Testis (tissue), 2 donors: ENCODE results near the gene MACROD2.

ENCODE experiments used
- POLR2A ChIP-seq: fragments of 450-650 bp; IDR thresholded peaks from one replicate; pipeline ENCODE4 v1.6.1; 2017; ENCODE audit warnings: antibody characterized with exemption, mild to moderate bottlenecking, moderate library complexity
- TF ChIP-seq, protein P1 (sequence below), 3 experiments: fragments of 450-650 bp in 2 of 3; fragments of 200-600 bp in 1 of 3; sonication (generic) in 1 of 3; IDR thresholded peaks; one replicate each; pipeline ENCODE4 v1.5.1; 2016 to 2019; ENCODE audit warnings: antibody characterized with exemption in 3 of 3, mild to moderate bottlenecking in 2 of 3, moderate library complexity in 1 of 3

DNA sequence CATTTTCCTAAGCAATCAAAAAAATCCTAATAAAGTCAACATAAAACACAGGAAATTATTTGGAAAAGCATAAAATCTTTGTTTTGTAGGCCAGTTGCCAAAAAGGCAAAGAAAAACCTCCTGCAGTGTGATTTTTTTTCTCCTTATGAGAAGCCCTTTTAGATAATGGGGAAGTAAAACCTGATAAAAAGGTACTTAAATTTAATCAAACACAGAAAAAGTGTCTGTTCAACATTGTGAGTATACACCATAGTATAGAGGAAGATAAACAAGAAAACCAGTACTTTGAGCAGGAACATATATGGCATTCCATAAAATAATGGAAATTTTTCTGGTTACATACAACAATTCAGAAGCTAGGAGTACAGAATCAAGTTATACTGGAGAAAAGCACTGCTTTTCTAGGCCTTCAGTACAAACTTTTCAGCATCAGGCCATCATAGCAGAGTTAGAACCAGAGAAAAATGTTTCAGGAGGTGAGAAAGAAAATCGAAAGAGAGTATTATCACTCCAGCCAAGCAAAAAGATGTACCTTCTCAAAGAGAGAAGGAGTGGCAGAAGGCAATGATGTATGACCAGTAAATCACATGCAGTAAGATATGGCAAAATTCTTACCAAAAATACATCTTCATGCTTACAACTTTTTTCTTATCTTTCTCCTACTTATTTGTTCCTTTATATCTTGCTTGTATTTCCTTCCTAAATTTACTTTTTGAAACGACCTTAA is 2083.0 kb downstream of the MACROD2 start:
- TF ChIP-seq, protein P1, sequence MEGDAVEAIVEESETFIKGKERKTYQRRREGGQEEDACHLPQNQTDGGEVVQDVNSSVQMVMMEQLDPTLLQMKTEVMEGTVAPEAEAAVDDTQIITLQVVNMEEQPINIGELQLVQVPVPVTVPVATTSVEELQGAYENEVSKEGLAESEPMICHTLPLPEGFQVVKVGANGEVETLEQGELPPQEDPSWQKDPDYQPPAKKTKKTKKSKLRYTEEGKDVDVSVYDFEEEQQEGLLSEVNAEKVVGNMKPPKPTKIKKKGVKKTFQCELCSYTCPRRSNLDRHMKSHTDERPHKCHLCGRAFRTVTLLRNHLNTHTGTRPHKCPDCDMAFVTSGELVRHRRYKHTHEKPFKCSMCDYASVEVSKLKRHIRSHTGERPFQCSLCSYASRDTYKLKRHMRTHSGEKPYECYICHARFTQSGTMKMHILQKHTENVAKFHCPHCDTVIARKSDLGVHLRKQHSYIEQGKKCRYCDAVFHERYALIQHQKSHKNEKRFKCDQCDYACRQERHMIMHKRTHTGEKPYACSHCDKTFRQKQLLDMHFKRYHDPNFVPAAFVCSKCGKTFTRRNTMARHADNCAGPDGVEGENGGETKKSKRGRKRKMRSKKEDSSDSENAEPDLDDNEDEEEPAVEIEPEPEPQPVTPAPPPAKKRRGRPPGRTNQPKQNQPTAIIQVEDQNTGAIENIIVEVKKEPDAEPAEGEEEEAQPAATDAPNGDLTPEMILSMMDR (IDR thresholded peaks at IDR 0.05): no peak
- no peak for TF ChIP-seq POLR2A
